Ectodermal cell (in vitro differentiated cells): Measurements from ENCODE around the gene TMEM54.
"Not testable (repeated sequence)": the region's sequence is repeated elsewhere in the genome, so short reads cannot be mapped to it uniquely, and the experiment has no call there.

Source experiments
- H3K27ac ChIP-seq: 2 replicates; pipeline ENCODE4 v1.7.0; 2013; ENCODE audit warnings: mild to moderate bottlenecking, low read depth, low read length; ENCODE audit not compliant: insufficient read depth, poor library complexity, severe bottlenecking
- H3K27me3 ChIP-seq: 2 replicates; pipeline ENCODE4 v1.7.0; 2013; ENCODE audit warnings: mild to moderate bottlenecking, low read length; ENCODE audit not compliant: insufficient read depth, control insufficient read depth, poor library complexity, severe bottlenecking
- H3K36me3 ChIP-seq: one replicate; pipeline ENCODE4 v1.7.0; 2013; ENCODE audit warnings: low read length; ENCODE audit not compliant: control insufficient read depth, insufficient read depth
- H3K4me1 ChIP-seq: one replicate; pipeline ENCODE4 v1.7.0; 2013; ENCODE audit warnings: low read length; ENCODE audit not compliant: control insufficient read depth, insufficient read depth
- H3K4me3 ChIP-seq: 2 replicates; pipeline ENCODE4 v1.7.0; 2013; ENCODE audit warnings: low read depth, low read length, control low read depth; ENCODE audit not compliant: insufficient read depth
- H3K9me3 ChIP-seq: 2 replicates; pipeline ENCODE4 v1.7.0; 2013; ENCODE audit warnings: mild to moderate bottlenecking, low read length, moderate library complexity; ENCODE audit not compliant: control insufficient read depth
- WGBS, 2 experiments: methylation state at CpG; one replicate each; pipeline ENCODE4 v1.1.7; 2013; ENCODE audit warnings: missing lambda C conversion rate in 2 of 2; 5-methylcytosine and 5-hydroxymethylcytosine counted together

Gene TMEM54

DNA sequence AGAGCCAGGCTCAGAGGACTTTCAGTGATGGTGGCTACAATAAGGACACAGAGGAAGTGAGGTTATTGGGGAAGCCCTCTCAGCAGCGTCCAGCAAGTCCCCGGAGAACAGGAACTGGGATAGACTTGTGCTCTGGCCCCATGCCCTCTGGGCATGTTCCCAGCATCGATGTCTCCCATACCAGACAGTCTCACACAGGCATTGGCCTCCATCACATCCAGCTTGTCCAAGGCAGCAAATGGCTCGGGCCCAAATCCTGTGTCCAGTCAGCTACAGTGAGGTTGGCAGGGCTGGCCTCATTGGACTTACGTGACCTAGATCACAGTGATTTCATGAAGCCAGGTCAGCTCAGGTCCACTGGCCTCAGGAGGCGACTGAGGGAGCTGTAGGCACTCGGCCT lies 19.6 kb upstream of the TMEM54 start:
- Histone ChIP-seq H3K36me3 (no peaks in the 10 kb centered on the region), H3K27ac (no peak overlapping the region), H3K27me3 (peaks cover 33% of the 10 kb centered on the region), H3K9me3 (no peaks in the 10 kb centered on the region), H3K4me1 (peaks cover 11% of the 10 kb centered on the region), H3K4me3 (no peak overlapping the region)
- WGBS, 2 experiments: 94% methylated on average over 7 of the region's 7 CpGs

- no peaks in the 10 kb centered on the region for H3K36me3 ChIP-seq
- no peaks in the 10 kb centered on the region for H3K9me3 ChIP-seq
- peaks cover 4% of the 10 kb centered on the region for H3K4me1 ChIP-seq
- 92% methylated on average over 11 of the region's 11 CpGs for WGBS, 2 experiments
- H3K27ac ChIP-seq: no peak overlapping the region
- no peak overlapping the region for H3K4me3 ChIP-seq
- H3K27me3 ChIP-seq: peaks cover 26% of the 10 kb centered on the region
Measured at GRCh38 chr1:32919811-32920733, 18.9 kb upstream of the TMEM54 start.

DNA sequence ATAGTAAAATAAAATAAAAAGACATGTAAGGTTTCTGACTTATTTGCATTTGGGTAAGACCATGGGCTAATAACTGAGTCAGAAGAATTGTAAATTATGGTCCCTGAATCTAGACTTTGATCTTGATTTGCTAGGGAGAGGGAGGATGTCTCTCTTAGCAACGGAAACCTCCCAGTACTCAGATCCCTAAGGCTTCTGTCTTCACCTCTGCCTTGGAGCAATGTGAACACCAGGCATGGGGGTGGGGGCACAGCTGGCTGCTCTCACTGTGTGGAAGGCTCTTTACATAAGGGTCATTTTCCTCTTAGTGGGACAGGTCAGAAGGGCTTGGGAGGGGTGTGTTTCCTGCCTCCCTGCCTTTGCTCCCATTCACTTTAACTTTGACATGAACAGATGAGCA lies 17.0 kb upstream of the TMEM54 start:
- Histone ChIP-seq H3K9me3 (no peaks in the 10 kb centered on the region), H3K4me1 (no peaks in the 10 kb centered on the region)
- 43 to 55% methylated on average over 1 of the region's 1 CpG for WGBS, 2 experiments

DNA sequence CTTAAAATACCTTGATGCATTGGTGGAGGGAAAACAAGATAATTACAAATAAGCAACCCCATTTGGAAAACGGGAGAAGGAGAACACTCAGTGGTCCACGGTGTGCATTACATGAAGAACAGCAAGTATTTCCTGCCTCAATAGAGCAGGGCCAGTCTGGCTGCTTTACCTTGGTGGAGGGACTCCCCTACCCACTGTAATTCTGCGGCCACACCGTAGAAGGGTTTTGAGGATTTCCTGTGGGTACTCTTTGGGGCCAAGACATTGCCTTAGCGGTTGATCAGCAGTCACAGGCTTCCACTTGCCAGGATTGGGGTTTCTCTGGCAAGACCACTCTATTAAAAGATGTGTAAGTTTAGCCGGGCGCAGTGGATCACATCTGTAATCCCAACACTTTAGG lies 16.3 kb upstream of the TMEM54 start:
- no peaks in the 10 kb centered on the region for H3K4me1 ChIP-seq
- H3K36me3 ChIP-seq: no peaks in the 10 kb centered on the region
- 73 to 80% methylated on average over 7 of the region's 7 CpGs for WGBS, 2 experiments
- peaks cover 3% of the 10 kb centered on the region for H3K27me3 ChIP-seq
- no peak overlapping the region for H3K27ac ChIP-seq
- H3K9me3 ChIP-seq: no peaks in the 10 kb centered on the region
- no peak overlapping the region for H3K4me3 ChIP-seq

More for the DNA sequence above, 17.0 kb upstream of the TMEM54 start:
- H3K36me3 ChIP-seq: no peaks in the 10 kb centered on the region
- H3K4me3 ChIP-seq: no peak overlapping the region
- peaks cover 7% of the 10 kb centered on the region for H3K27me3 ChIP-seq
- no peak overlapping the region for H3K27ac ChIP-seq

DNA sequence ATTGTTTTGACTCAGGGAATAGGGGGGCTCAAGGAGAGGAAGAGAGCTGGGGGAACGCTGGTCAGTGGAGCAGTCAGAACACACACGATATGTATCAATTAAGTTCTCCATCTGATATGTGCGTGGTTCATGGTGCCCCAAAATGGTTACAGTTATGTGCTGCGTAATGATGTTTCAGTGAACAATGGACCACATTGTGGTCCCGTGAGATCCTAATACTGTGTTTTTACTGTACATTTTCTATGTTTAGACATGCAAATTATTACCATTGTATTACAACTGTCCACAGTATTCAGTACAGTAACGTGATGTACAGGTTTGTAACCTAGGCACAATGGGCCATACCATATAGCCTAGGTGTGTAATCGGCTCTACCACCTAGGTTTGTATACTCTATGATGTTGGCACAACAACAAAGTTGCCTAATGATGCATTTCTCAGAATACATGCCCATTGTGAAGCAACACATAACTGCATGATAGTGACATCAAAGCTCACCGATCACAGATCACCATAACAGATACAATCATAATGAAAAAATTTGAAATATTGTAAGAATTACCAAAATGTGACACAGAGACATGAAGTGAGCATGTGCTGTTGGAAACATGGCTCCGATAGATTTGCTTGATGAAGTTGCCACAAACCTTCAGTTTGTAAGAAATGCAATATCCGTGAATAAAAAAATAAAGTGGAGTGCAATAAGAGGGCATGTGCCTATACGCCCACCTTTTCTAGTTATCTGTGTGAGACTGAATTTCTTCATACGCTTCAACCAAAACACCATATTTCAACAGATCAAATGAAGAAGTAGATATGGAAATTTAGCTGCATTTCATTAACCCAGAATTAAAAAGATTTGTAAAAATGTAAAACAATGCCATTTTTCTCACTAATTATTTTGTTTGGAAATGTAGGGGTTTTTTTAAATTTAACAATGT lies 14.8 kb upstream of the TMEM54 start:
- no peak overlapping the region for H3K27ac ChIP-seq
- H3K4me3 ChIP-seq: no peak overlapping the region
- H3K9me3 ChIP-seq: no peaks in the 10 kb centered on the region
- no peaks in the 10 kb centered on the region for H3K36me3 ChIP-seq
- no peaks in the 10 kb centered on the region for H3K27me3 ChIP-seq
- WGBS, 2 experiments: 95 to 96% methylated on average over 10 to 12 of the region's 12 CpGs
- H3K4me1 ChIP-seq: no peaks in the 10 kb centered on the region

- Histone ChIP-seq H3K27ac (no peak overlapping the region), H3K4me1 (no peaks in the 10 kb centered on the region), H3K9me3 (no peaks in the 10 kb centered on the region), H3K36me3 (no peaks in the 10 kb centered on the region), H3K4me3 (no peak overlapping the region), H3K27me3 (no peaks in the 10 kb centered on the region)
- WGBS, 2 experiments: 86 to 91% methylated on average over 2 to 5 of the region's 5 CpGs
Measured at GRCh38 chr1:32910319-32910718, 9.1 kb upstream of the TMEM54 start.

- Histone ChIP-seq H3K4me3 (no peak overlapping the region), H3K36me3 (no peaks in the 10 kb centered on the region), H3K27me3 (peaks cover 5% of the 10 kb centered on the region), H3K4me1 (no peaks in the 10 kb centered on the region), H3K9me3 (no peaks in the 10 kb centered on the region), H3K27ac (no peak overlapping the region)
- 65 to 67% methylated on average over 4 of the region's 4 CpGs for WGBS, 2 experiments
Measured at GRCh38 chr1:32907435-32907834, 6.2 kb upstream of the TMEM54 start.

DNA sequence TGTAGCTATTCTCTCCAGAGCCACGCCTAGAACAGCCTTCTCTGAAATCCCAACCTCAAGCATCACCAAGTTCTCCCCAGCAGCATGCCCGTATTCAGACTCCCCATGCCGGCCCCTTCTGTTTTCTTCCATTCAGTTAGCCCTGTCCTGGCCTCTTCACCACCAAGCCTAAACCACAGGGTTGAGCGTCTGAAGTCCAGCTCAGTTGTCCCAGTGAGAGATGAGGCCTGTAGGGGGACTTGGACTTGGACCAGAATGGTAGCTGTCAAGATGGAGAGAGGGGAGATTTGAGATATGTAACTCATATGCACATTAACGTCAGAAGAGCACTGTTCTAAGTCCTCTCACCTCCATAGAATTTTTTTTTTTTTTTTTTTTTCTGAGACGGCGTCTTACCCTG lies 5.5 kb upstream of the TMEM54 start:
- Histone ChIP-seq H3K4me1 (no peaks in the 10 kb centered on the region), H3K36me3 (no peaks in the 10 kb centered on the region), H3K27ac (no peak overlapping the region), H3K9me3 (no peaks in the 10 kb centered on the region), H3K4me3 (no peak overlapping the region), H3K27me3 (peaks cover 13% of the 10 kb centered on the region)
- 90 to 93% methylated on average over 7 of the region's 7 CpGs for WGBS, 2 experiments

GRCh38 chr1:32905588-32905987 lies 4.4 kb upstream of the TMEM54 start:
- not testable (repeated sequence) for H3K36me3 ChIP-seq, H3K4me3 ChIP-seq, H3K4me1 ChIP-seq, H3K27ac ChIP-seq, H3K9me3 ChIP-seq
- peaks cover 24% of the 10 kb centered on the region for H3K27me3 ChIP-seq
- 81% methylated on average over 10 of the region's 10 CpGs for WGBS, 2 experiments

GRCh38 chr1:32904797-32905196 lies 3.6 kb upstream of the TMEM54 start:
- no peaks in the 10 kb centered on the region for H3K9me3 ChIP-seq
- no peaks in the 10 kb centered on the region for H3K36me3 ChIP-seq
- H3K4me3 ChIP-seq: no peak overlapping the region
- peaks cover 32% of the 10 kb centered on the region for H3K27me3 ChIP-seq
- WGBS, 2 experiments: 95 to 98% methylated on average over 2 of the region's 2 CpGs
- no peak overlapping the region for H3K27ac ChIP-seq
- H3K4me1 ChIP-seq: no peaks in the 10 kb centered on the region
